Measurements from ENCODE around the gene SLC39A11.

Gene SLC39A11

DNA sequence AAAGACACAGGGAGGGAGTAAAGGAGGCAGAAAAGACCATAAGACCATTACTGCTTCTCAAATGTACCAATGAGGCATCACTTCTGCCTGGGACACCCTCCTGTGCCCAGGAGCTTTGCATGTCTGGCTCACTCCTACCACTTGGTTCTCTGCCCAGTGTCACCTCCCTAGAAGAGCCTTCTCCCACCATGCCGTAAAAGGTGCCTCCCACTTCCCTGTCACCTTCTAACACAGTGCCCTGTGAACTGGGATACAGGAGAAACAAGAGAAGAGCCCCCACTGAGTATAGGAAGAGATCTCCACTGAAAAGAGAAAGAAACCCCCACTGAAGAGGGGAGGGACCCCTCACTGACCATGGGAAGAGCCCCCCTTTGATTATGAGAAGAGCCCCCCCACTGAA lies 486.9 kb downstream of the SLC39A11 start:
- no peak for DNase-seq

DNA sequence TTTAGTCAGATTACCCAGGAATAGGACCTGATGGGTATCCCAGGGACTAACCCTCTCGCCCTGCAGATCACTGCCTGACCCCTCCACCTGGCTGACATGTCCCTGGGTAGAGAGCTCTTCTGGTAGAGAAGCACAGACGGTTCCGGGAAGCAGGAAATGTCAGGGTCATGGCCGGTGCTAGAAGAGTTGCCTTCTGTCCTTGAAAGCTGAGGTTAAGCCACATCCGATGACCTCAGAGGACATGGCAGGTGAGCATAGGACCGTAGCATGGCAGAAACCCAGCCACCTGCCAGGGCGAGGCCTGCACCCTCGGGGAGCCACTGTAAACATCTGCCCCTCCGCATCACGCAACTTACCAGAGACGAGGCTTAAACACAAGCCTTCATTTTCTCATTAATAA lies 488.0 kb downstream of the SLC39A11 start:
- DNase-seq = no peak

DNA sequence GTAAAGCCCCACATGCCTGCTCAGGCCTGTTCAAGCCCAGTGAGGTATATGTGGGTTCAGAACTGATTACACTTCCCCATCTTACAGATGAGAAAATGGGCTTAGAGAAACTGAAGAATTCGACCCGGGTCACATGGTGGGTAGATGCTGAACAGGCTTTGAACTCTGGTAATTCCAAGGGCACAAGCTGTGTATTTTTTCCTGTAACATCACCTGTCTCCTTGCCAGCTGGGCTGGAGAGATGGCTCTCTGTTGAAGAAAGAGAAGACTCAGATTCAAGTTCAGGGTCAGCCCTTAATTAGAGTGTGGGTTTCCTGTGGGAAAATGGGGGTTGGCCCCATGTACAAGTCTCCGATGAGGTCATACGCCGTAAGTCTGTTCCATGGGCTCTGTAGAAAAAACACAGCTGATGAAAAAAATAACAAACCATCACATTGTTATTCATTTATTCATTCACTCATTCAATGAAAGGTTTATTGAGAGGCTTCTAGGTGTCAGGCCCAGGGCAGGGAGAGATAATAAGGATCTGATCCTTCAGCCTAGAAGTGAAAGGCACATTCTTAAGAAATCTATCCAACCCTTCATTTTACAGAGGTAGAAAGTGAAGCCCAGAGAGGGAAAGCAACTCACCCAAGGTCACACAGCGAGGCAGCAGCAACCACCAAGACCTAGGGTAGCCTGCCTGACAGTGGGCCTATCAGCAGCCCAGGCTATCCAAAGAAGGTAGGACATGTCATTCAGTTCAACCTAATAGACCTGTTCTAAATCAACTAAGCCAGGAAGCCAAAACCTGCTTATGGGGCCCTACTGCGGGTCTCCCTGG lies 488.9 kb downstream of the SLC39A11 start:
- no peak for DNase-seq

DNA sequence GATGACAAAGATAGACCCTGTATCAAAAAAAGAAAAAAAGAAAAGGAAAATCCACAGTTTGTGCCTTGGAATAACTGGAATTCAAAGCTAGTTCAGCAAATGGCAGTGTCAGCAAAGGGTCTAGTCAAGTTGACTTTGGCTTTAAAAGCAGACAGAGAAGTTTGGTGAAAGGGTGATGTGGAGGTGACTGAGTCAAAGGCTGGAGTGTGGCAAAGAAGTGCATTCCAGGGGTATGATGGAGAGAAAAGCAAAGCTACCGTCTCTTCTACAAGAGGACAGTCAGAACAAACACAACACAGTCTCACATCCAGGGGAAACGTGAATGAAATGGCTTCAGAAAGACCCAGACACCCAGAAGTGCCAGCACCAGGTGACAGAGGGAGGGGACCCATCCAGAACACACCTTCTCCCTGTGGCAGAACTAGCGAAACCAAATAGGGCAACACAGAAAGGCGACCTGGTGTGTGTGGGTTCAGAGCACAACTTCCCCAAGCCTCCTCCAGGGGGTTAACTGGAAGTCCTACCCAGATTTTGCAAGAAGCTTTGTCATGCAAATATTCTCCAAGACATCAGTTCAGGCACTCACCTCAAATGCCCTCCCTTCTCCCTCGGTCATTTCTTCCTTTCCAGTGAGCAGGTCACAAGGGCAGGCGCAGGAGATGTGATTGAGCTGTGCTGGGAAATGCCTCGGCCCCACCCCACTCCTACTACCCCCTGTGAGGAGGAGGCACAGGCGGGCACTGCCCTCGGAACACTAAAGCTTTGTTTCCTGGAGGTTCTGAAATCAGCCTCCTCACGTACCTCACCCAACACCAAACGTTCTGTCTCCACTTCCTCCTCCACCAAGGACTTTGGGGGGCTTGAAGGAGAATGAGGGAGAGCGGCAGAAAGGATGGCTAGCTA lies 489.7 kb downstream of the SLC39A11 start:
- DNase-seq = no peak

DNA sequence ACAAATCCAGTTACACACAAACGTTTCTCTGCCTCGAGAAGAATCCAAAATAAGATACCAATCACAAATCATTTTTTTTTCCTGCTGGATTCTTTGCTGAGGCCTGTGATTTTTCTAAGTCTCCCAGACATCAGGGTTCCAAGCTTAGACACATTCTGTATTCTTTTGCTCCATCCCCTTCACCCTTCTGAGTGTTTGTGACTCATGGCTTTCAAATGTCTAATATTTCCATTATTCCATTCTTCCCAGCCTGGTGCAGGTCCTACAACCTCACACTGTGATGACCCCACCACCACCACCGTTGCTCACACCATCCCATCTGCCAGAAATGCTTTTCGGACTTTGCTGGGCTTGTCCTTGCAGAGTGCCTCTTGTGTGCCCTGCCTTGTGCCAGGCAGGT lies 491.6 kb downstream of the SLC39A11 start:
- DNase-seq = no peak

DNA sequence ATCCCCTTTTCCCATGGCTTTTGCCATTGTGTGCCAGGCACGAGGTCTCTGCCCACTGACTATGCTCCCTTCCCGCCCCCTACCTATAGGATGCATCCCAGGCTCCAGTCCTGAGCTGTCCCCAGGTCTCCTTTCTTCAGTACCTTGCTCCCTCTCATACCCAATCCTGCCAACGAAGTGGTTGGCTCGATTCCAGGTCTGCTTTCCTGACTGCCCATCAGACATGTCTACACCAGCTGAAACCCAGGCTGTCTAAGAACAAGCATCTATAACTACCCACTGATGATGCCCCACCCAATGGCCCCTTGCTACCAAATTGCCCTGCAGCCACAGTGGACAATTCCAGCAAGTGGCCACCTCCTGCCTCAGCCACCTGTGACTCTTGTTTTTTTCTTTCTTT lies 492.6 kb downstream of the SLC39A11 start:
- no peak for DNase-seq

DNA sequence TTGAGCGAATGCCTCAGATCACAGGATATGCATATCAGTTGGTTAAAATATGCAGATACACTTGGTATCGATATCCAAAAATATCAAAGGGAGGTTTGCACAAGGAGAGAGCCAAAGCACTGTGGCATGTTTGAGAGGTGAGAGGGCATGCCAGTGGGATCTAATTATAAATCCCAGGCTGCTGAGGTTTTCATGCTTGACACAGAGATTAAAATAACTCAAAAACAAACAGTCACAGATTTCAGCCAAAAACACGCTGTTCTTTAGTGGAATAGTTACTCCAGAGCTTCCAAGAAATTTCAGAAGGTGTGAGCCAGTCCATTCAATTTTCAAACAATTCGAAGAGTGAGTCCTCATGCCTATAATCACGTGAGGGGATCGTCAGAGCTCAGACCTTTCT lies 493.8 kb downstream of the SLC39A11 start:
- no peak for DNase-seq

DNA sequence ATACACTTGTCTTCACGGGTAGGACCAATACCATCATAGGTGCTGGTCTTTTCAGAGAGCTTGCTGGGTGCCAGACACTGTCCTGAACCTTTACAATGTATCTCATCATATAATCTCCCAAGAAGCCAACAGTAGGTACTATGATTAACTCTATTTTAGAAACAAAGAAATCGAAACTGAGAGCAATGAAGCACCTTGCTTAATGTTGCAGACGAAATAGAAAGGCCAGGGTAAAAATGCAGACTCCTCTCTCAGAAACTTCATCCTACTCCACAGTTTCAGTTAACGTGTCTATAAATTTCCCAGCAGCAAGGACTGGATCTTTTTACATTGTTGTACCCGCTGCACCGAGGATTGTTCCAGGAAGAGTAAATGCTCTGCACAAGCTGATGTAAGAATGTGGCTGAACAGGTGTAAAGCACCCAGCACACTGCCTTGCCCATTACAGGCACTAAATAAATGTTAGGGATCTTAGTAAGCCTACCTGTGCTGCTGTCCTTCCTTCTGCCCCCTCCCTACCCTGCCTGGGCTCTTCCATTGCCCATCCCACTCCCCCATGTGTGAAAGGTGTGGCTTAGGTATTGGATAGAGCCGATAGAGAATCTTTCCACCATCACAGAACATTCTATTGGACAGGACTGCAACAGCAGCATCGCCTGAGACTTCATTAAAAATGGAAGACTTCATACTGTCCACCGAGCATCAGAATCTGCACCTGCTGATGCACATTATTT lies 495.0 kb downstream of the SLC39A11 start:
- DNase-seq = no peak
